SK-N-SH (cell line): Measurements from ENCODE around the gene CFAP20. TPM values are rescaled to one million over a fixed set of nuclear protein-coding genes. Genes with fewer than 3 reads are reported as not detected.

Experiments used
- CTCF ChIA-PET: fragments of 300-600, 350-600 bp; formaldehyde crosslinking; extraction: SDS; loops from one replicate; lab custom pipeline; 2021; lab: Yijun Ruan, JAX
- POLR2A ChIA-PET: fragments of 350-600 bp; sonication (Branson Sonifier 250); formaldehyde crosslinking; extraction: SDS; loops from one replicate; lab custom pipeline; 2020; ENCODE audit warnings: antibody characterized with exemption, inconsistent platforms; lab: Yijun Ruan, JAX
- DNase-seq: peaks from one replicate; pipeline ENCODE4 v3.0.0; 2012
- H2AFZ ChIP-seq: fragments of 200-600 bp; sonication (generic); 2 replicates; pipeline ENCODE4 v1.8.1; 2016; ENCODE audit warnings: antibody characterized with exemption, mild to moderate bottlenecking, low read depth
- H3F3A ChIP-seq: fragments of 200-600 bp; sonication (generic); replicated peaks from 2 replicates; pipeline ENCODE3; 2016; ENCODE audit warnings: antibody characterized with exemption, mild to moderate bottlenecking; ENCODE audit not compliant: insufficient read depth
- H3K27ac ChIP-seq, 2 experiments: fragments of 200-500 bp in 1 of 2; fragments of 200-600 bp in 1 of 2; sonication (Bioruptor generic) in 1 of 2; sonication (generic), shearing (Covaris generic) in 1 of 2; 2 replicates each; pipeline versions ENCODE4 v1.5.1 to v1.6.1; 2014 to 2016; ENCODE audit warnings: low read depth in 2 of 2, inconsistent platforms in 1 of 2, low read length in 1 of 2, mild to moderate bottlenecking in 1 of 2, mixed read lengths in 1 of 2
- H3K27me3 ChIP-seq: fragments of 200-600 bp; sonication (generic), shearing (Covaris generic); 2 replicates; pipeline ENCODE4 v1.6.1; 2016; ENCODE audit warnings: mixed run types; ENCODE audit not compliant: insufficient read depth
- H3K36me3 ChIP-seq, 2 experiments: fragments of 200-500 bp in 1 of 2; fragments of 200-600 bp in 1 of 2; sonication (Bioruptor generic) in 1 of 2; sonication (generic) in 1 of 2; replicated peaks in 1 of 2; 2 replicates each; pipeline versions ENCODE3 to v1.5.1; 2014 to 2016; ENCODE audit warnings: low read length in 1 of 2, mild to moderate bottlenecking in 1 of 2; ENCODE audit not compliant: insufficient read depth in 2 of 2, control insufficient read depth in 1 of 2
- H3K4me1 ChIP-seq, 2 experiments: fragments of 200-500 bp in 1 of 2; fragments of 200-600 bp in 1 of 2; sonication (Bioruptor generic) in 1 of 2; sonication (generic), shearing (Covaris generic) in 1 of 2; 2 replicates each; pipeline versions ENCODE4 v1.5.1 to v1.6.1; 2014 to 2016; ENCODE audit warnings: low read depth in 1 of 2, low read length in 1 of 2, mixed run types in 1 of 2; ENCODE audit not compliant: insufficient read depth in 2 of 2, control insufficient read depth in 1 of 2
- H3K4me2 ChIP-seq: fragments of 200-600 bp; sonication (generic), shearing (Covaris generic); 2 replicates; pipeline ENCODE4 v1.6.1; 2017; ENCODE audit warnings: mixed run types
- H3K4me3 ChIP-seq, 2 experiments: fragments of 200-500 bp in 1 of 2; fragments of 200-600 bp in 1 of 2; sonication (Bioruptor generic) in 1 of 2; sonication (generic), shearing (Covaris generic) in 1 of 2; 2 replicates each; pipeline versions ENCODE4 v1.5.1 to v1.8.1; 2014 to 2016; ENCODE audit warnings: low read depth in 2 of 2, inconsistent platforms in 1 of 2, low read length in 1 of 2, mild to moderate bottlenecking in 1 of 2, mixed read lengths in 1 of 2, moderate library complexity in 1 of 2
- H3K79me2 ChIP-seq: fragments of 200-600 bp; sonication (generic); 2 replicates; pipeline ENCODE4 v1.8.1; 2017; ENCODE audit warnings: mild to moderate bottlenecking; ENCODE audit not compliant: insufficient read depth
- H3K9ac ChIP-seq: fragments of 200-600 bp; sonication (generic); 2 replicates; pipeline ENCODE4 v1.6.1; 2017; ENCODE audit warnings: mixed run types
- H3K9me2 ChIP-seq: fragments of 200-600 bp; sonication (generic); 2 replicates; pipeline ENCODE4 v1.6.1; 2017; ENCODE audit warnings: mixed run types
- H3K9me3 ChIP-seq: fragments of 200-600 bp; sonication (generic); 2 replicates; pipeline ENCODE4 v1.6.1; 2017; ENCODE audit warnings: mixed run types, mild to moderate bottlenecking, moderate library complexity
- H4K20me1 ChIP-seq: fragments of 200-600 bp; sonication (generic); 2 replicates; pipeline ENCODE4 v1.6.1; 2017; ENCODE audit warnings: mild to moderate bottlenecking, mixed run types; ENCODE audit not compliant: insufficient read depth
- EP300 ChIP-seq, 2 experiments: IDR thresholded peaks; 2 replicates each; pipeline versions ENCODE4 v1.4.0 to v1.6.1; 2012; ENCODE audit warnings: borderline replicate concordance in 1 of 2, low read depth in 1 of 2, low read length in 1 of 2
- FOXJ3 ChIP-seq: sonication (generic); formaldehyde crosslinking; IDR thresholded peaks from 2 replicates; pipeline ENCODE4 v1.5.1; 2020; ENCODE audit warnings: mild to moderate bottlenecking, missing genetic modification reagents
- FOXM1 ChIP-seq: IDR thresholded peaks from 2 replicates; pipeline ENCODE4 v1.4.0; 2012; ENCODE audit warnings: low read depth, mild to moderate bottlenecking
- GABPA ChIP-seq: IDR thresholded peaks from 2 replicates; pipeline ENCODE4 v1.4.0; 2012; ENCODE audit warnings: low read depth, mild to moderate bottlenecking
- MEF2A ChIP-seq: IDR thresholded peaks from 2 replicates; pipeline ENCODE4 v1.4.0; 2012; ENCODE audit warnings: low read depth, borderline replicate concordance
- MXI1 ChIP-seq: IDR thresholded peaks from 2 replicates; pipeline ENCODE4 v1.6.1; 2012; ENCODE audit warnings: mild to moderate bottlenecking, low read depth, low read length, improper control_type of control experiment
- NFIC ChIP-seq: IDR thresholded peaks from 2 replicates; pipeline ENCODE4 v1.4.0; 2012; ENCODE audit warnings: borderline replicate concordance
- NRF1 ChIP-seq: IDR thresholded peaks from 2 replicates; pipeline ENCODE4 v1.6.1; 2012; ENCODE audit warnings: low read depth, mild to moderate bottlenecking, low read length
- POLR2AphosphoS5 ChIP-seq: IDR thresholded peaks from 2 replicates; pipeline ENCODE4 v1.6.1; 2012; ENCODE audit warnings: low read depth, low read length
- RAD21 ChIP-seq: IDR thresholded peaks from 2 replicates; pipeline ENCODE4 v1.6.1; 2012; ENCODE audit warnings: mild to moderate bottlenecking, low read length
- RCOR1 ChIP-seq: fragments of 150-350 bp; IDR thresholded peaks from 2 replicates; pipeline ENCODE4 v1.6.1; 2017; ENCODE audit warnings: antibody characterized with exemption, low read length
- REST ChIP-seq: IDR thresholded peaks from 2 replicates; pipeline ENCODE4 v1.6.1; 2012; ENCODE audit warnings: mild to moderate bottlenecking, low read depth, low read length, moderate library complexity
- RFX5 ChIP-seq: IDR thresholded peaks from 2 replicates; pipeline ENCODE4 v1.6.1; 2012; ENCODE audit warnings: mild to moderate bottlenecking, improper control_type of control experiment, low read length
- RXRA ChIP-seq: IDR thresholded peaks from 2 replicates; pipeline ENCODE4 v1.4.0; 2012; ENCODE audit warnings: low read depth, mild to moderate bottlenecking, borderline replicate concordance
- SIN3A ChIP-seq: IDR thresholded peaks from 2 replicates; pipeline ENCODE4 v1.6.1; 2012; ENCODE audit warnings: low read depth, mild to moderate bottlenecking, low read length, moderate library complexity, borderline replicate concordance
- SMC3 ChIP-seq: IDR thresholded peaks from 2 replicates; pipeline ENCODE4 v1.6.1; 2012; ENCODE audit warnings: low read depth, low read length, improper control_type of control experiment
- TEAD4 ChIP-seq: IDR thresholded peaks from 2 replicates; pipeline ENCODE4 v1.4.0; 2012; ENCODE audit warnings: mild to moderate bottlenecking, borderline replicate concordance; ENCODE audit not compliant: insufficient read depth
- WGBS: methylation state at CpG from one replicate; pipeline ENCODE4 v1.1.6; 2017; ENCODE audit warnings: low lambda C conversion rate; 5-methylcytosine and 5-hydroxymethylcytosine counted together
- polyA plus RNA-seq, 3 experiments: library from polyadenylated mRNA; depleted of rRNA; stranded (reverse); fragments of >200 nt; gene quantifications; 2 replicates each; pipeline ENCODE4 v1.2.3, GENCODE V29; 2012
- TF ChIP-seq, protein P1 (sequence below): IDR thresholded peaks from 2 replicates; pipeline ENCODE4 v1.4.0; 2012; ENCODE audit warnings: low read depth
- TF ChIP-seq, protein P2 (sequence below): IDR thresholded peaks from 2 replicates; pipeline ENCODE4; 2012

Gene CFAP20
- polyA plus RNA-seq, 1 of the 3 experiments (the other 2 are of a cell fraction): 61.6 TPM

DNA sequence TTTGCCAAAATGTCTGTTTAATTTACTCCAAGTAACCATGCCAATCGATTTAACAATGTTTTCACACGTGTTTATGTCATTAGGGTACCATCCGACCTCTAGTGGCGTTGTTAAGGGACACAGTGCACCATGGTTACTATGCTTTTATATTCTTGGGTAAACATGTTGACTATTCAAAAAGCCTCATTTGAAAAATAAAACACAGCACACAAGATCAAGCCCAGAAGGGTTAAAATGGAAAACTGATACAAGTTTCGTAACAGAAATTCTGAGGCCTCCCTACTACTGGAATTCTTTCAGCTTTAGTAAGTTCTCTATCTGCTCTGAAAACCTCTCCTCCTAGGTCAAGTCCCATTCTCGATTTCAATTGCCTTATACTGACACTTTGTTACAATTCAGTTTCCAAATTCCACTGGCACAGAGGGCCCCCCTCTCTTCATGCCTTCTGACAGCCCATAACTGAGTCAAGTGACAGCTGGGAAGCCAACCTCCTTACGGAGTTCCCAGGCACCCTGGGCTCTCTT lies 2.1 kb downstream of the CFAP20 start (continued):
- TF ChIP-seq SIN3A: no peak
- TF ChIP-seq FOXJ3 (CRISPR knock-in tag): no peak
- peak; percentile 92 for TF ChIP-seq MXI1
- TF ChIP-seq GABPA: no peak
- TF ChIP-seq EP300 (IDR thresholded peaks at IDR 0.05; ENCODE audit: borderline replicate concordance in 1 of 2, low read depth in 1 of 2, low read length in 1 of 2): no peak
- TF ChIP-seq, all 33 proteins: peak for 4

DNA sequence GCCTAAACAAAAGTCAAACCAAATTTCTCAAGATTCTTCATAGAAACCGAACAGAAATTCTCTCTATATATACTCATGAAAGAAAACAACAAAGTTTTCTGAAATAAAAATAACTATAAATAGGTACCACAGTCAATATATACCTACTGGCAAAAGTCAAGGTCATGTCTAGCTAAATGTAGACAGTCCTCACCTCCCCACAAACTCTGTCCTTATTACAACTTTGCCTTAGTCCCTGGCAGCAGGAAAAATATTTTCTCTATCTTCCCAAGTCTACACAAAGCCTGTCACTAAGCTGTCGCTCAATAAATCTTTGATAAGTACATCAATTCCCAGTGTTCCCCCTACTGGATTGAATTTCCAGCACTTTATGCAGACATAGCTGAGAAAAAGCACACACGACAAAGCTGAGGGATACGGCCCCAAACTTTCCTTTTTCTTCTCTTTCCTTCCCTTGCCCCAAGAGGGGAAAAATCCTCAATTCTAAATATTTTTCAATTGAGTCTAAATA lies 2.7 kb downstream of the CFAP20 start:
- CTCF ChIA-PET: interaction anchor here (0.7 to 6.5 kb wide), 17 partner anchors 9 to 535 kb away, joined by 3 to 91 read pairs (median 4); partner anchors contain the start of genes MMP15 and USB1
- no peak for DNase-seq
- Histone ChIP-seq H3K4me1 (peaks cover 19 to 41% of the 10 kb centered on the region in 2 experiments), H3K4me3 (no peak overlapping the region), H2AFZ (no peak overlapping the region), H3K79me2 (peaks cover 72% of the 10 kb centered on the region), H3F3A (peaks cover 12% of the 10 kb centered on the region)
- POLR2A ChIA-PET: interaction anchor here (0.7 kb wide), 1 partner anchor 104 kb away, joined by 3 read pairs; no protein-coding TSS in a partner anchor
- no peak for TF ChIP-seq POLR2AphosphoS5
- no peak for TF ChIP-seq RCOR1
- no peak for TF ChIP-seq MEF2A
- no peak for TF ChIP-seq NFIC
- TF ChIP-seq, protein P1, sequence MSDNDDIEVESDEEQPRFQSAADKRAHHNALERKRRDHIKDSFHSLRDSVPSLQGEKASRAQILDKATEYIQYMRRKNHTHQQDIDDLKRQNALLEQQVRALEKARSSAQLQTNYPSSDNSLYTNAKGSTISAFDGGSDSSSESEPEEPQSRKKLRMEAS: no peak
- TF ChIP-seq FOXM1: no peak
- TF ChIP-seq RFX5: no peak
- no peak for TF ChIP-seq SMC3
- TF ChIP-seq NRF1: no peak
- TF ChIP-seq, protein P2, sequence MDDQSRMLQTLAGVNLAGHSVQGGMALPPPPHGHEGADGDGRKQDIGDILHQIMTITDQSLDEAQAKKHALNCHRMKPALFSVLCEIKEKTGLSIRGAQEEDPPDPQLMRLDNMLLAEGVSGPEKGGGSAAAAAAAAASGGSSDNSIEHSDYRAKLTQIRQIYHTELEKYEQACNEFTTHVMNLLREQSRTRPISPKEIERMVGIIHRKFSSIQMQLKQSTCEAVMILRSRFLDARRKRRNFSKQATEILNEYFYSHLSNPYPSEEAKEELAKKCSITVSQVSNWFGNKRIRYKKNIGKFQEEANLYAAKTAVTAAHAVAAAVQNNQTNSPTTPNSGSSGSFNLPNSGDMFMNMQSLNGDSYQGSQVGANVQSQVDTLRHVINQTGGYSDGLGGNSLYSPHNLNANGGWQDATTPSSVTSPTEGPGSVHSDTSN: no peak
- TF ChIP-seq, all 33 proteins: peak for 0
- Histone ChIP-seq H3K27me3 (no peaks in the 10 kb centered on the region), H3K9me3 (no peaks in the 10 kb centered on the region), H3K4me2 (peak overlapping the region; percentile 78), H3K9ac (peak overlapping the region; percentile 38; the same call in 1 of the 2 replicates), H3K9me2 (no peaks in the 10 kb centered on the region), H3K36me3 (no peaks in the 10 kb centered on the region), H4K20me1 (peaks cover 64% of the 10 kb centered on the region), H3K27ac (peak overlapping the region in 1 of 2 experiments; percentile 45; a peak in 1 of 4 replicates)
- 91% methylated on average over 4 of the region's 4 CpGs for WGBS

GRCh38 chr16:58125781-58126335 lies 3.3 kb downstream of the CFAP20 start:
- POLR2A ChIA-PET: no interaction called here
- CTCF ChIA-PET: interaction anchor here (0.7 to 6.5 kb wide), 15 partner anchors 9 to 535 kb away, joined by 3 to 91 read pairs (median 4); partner anchors contain the start of genes MMP15 and USB1
- no peaks in the 10 kb centered on the region for H3K9me2 ChIP-seq
- 93% methylated on average over 10 of the region's 10 CpGs for WGBS
- H3F3A ChIP-seq: peaks cover 11% of the 10 kb centered on the region
- H3K36me3 ChIP-seq: no peaks in the 10 kb centered on the region
- peaks cover 78% of the 10 kb centered on the region for H3K79me2 ChIP-seq
- H2AFZ ChIP-seq: no peak overlapping the region
- H3K4me3 ChIP-seq: no peak overlapping the region
- H3K27ac ChIP-seq: no peak overlapping the region
- H3K27me3 ChIP-seq: no peaks in the 10 kb centered on the region
- H4K20me1 ChIP-seq: peaks cover 70% of the 10 kb centered on the region
- no peak for DNase-seq
- H3K9me3 ChIP-seq: no peaks in the 10 kb centered on the region
- H3K4me1 ChIP-seq: peaks cover 25 to 48% of the 10 kb centered on the region in 2 experiments
- H3K9ac ChIP-seq: no peak overlapping the region
- no peak overlapping the region for H3K4me2 ChIP-seq
- TF ChIP-seq REST (no peak), TEAD4 (no peak), RXRA (no peak), SIN3A (no peak), MXI1 (no peak), RAD21 (no peak)
- TF ChIP-seq, protein P2: no peak
- TF ChIP-seq, protein P1: no peak
